Measurements from ENCODE around the gene CACNA1G. TPM values are rescaled to one million over a fixed set of nuclear protein-coding genes. Genes with fewer than 3 reads are reported as not detected.

The CACNA1G gene
- total and polyA plus RNA-seq, 2 donors (not counting 1 experiment from before 2014, with no cell fraction given): 0.08 to 0.99 TPM

DNA sequence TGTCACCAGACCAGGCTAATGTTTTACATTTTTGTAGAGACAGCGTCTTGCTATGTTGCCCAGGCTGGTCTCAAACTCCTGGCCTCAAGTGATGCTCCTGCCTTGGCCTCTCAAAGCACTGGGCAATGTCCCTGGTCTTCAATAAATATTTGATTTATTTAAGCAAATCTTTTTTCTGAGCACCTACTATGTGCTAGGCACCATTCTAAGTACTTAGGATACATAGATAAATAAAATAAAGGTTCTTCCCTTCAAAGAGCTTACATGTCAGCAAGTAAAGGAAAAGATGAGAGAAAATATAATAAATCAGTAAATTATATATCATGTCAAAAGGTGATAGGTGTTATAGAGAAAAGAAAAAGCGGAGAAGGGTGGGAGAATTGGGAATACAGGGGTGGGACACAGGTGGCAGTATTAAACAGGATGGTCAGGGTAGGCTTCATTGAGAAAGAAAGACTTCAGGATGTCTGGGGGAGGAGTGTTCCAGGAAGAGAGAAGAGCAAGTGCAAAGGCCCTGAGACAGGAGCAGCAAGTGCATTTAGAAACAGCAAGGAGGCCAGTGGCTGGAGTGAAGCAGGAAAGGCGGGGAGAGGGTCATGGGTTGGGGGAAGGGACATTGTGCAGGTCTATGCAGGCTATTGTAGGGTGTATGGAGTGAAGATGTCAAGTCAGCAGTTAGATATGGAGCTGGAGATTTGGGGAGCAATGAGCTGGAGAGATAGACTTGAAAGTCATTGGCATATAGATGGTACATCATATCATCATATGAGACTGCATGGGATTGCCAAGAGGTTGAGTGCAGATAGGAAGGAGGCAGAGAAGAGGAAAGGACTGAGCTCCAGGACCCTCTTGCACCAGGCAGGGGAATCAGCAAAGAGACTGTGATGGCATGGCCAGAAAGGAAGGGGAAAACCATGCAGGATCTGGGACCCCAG lies 85.5 kb downstream of the CACNA1G start:
- H3K27ac ChIP-seq (ENCODE audit: insufficient read depth, low read length): no peak overlapping the region
- no peaks in the 10 kb centered on the region for H3K36me3 ChIP-seq (ENCODE audit: control insufficient read depth, insufficient read depth, low read length)
- H2AFZ ChIP-seq (ENCODE audit: low read length): no peak overlapping the region
- no peak for DNase-seq (ENCODE audit: low read depth in 2 of 2)
- no peaks in the 10 kb centered on the region for H4K20me1 ChIP-seq (ENCODE audit: control insufficient read depth, extremely low read depth, insufficient read depth, low read length)
- H3K4me2 ChIP-seq (ENCODE audit: extremely low read depth, insufficient read depth, low read length): no peak overlapping the region
- peaks cover 2% of the 10 kb centered on the region for H3K4me1 ChIP-seq (ENCODE audit: control insufficient read depth, extremely low read depth, insufficient read depth, low read length)
- no peak for TF ChIP-seq CTCF (conservative IDR thresholded peaks at IDR 0.05 in 1 of 2, IDR thresholded peaks at IDR 0.05 in 1 of 2; ENCODE audit: low read depth in 1 of 2, low read length in 2 of 2)
- H3K27me3 ChIP-seq (ENCODE audit: control insufficient read depth, insufficient read depth, low read length): no peaks in the 10 kb centered on the region
- H3K9me3 ChIP-seq (ENCODE audit: control insufficient read depth, insufficient read depth, low read depth, low read length): no peaks in the 10 kb centered on the region
- no peak overlapping the region for H3K9ac ChIP-seq (ENCODE audit: insufficient read depth, low read length)
- no peak overlapping the region for H3K4me3 ChIP-seq (replicated peaks in 1 of 4; ENCODE audit: control extremely low read depth in 1 of 4, insufficient read depth in 1 of 4, low read depth in 3 of 4, low read length in 4 of 4)
- no peaks in the 10 kb centered on the region for H3K79me2 ChIP-seq (ENCODE audit: control insufficient read depth, insufficient read depth, low read length)

- H3K79me2 ChIP-seq (ENCODE audit: control insufficient read depth, insufficient read depth, low read length): no peaks in the 10 kb centered on the region
- no peak overlapping the region for H3K4me2 ChIP-seq (ENCODE audit: extremely low read depth, insufficient read depth, low read length)
- H3K4me3 ChIP-seq (replicated peaks in 1 of 4; ENCODE audit: control extremely low read depth in 1 of 4, insufficient read depth in 1 of 4, low read depth in 3 of 4, low read length in 4 of 4): no peak overlapping the region
- H3K9ac ChIP-seq (ENCODE audit: insufficient read depth, low read length): no peak overlapping the region
- DNase-seq (ENCODE audit: low read depth in 2 of 2): no peak
- no peaks in the 10 kb centered on the region for H3K36me3 ChIP-seq (ENCODE audit: control insufficient read depth, insufficient read depth, low read length)
- H3K27ac ChIP-seq (ENCODE audit: insufficient read depth, low read length): no peak overlapping the region
- no peaks in the 10 kb centered on the region for H3K9me3 ChIP-seq (ENCODE audit: control insufficient read depth, insufficient read depth, low read depth, low read length)
- H2AFZ ChIP-seq (ENCODE audit: low read length): no peak overlapping the region
- no peaks in the 10 kb centered on the region for H3K27me3 ChIP-seq (ENCODE audit: control insufficient read depth, insufficient read depth, low read length)
- TF ChIP-seq EZH2 (IDR thresholded peaks at IDR 0.05; ENCODE audit: low read length, missing control alignments): no peak
- no peak for TF ChIP-seq CTCF (conservative IDR thresholded peaks at IDR 0.05 in 1 of 2, IDR thresholded peaks at IDR 0.05 in 1 of 2; ENCODE audit: low read depth in 1 of 2, low read length in 2 of 2)
- H4K20me1 ChIP-seq (ENCODE audit: control insufficient read depth, extremely low read depth, insufficient read depth, low read length): no peaks in the 10 kb centered on the region
- H3K4me1 ChIP-seq (ENCODE audit: control insufficient read depth, extremely low read depth, insufficient read depth, low read length): no peaks in the 10 kb centered on the region
These were observed 86.7 kb downstream of the CACNA1G start for GRCh38 chr17:50647187-50647586.

GRCh38 chr17:50649042-50649908 lies 88.8 kb downstream of the CACNA1G start:
- Histone ChIP-seq H4K20me1 (ENCODE audit: control insufficient read depth, extremely low read depth, insufficient read depth, low read length) (no peaks in the 10 kb centered on the region), H3K4me2 (ENCODE audit: extremely low read depth, insufficient read depth, low read length) (no peak overlapping the region), H3K79me2 (ENCODE audit: control insufficient read depth, insufficient read depth, low read length) (no peaks in the 10 kb centered on the region), H3K27ac (ENCODE audit: insufficient read depth, low read length) (no peak overlapping the region), H3K9ac (ENCODE audit: insufficient read depth, low read length) (no peak overlapping the region), H3K4me1 (ENCODE audit: control insufficient read depth, extremely low read depth, insufficient read depth, low read length) (no peaks in the 10 kb centered on the region), H3K9me3 (ENCODE audit: control insufficient read depth, insufficient read depth, low read depth, low read length) (no peaks in the 10 kb centered on the region), H3K36me3 (ENCODE audit: control insufficient read depth, insufficient read depth, low read length) (no peaks in the 10 kb centered on the region), H3K27me3 (ENCODE audit: control insufficient read depth, insufficient read depth, low read length) (no peaks in the 10 kb centered on the region), H3K4me3 (replicated peaks in 1 of 4; ENCODE audit: control extremely low read depth in 1 of 4, insufficient read depth in 1 of 4, low read depth in 3 of 4, low read length in 4 of 4) (no peak overlapping the region), H2AFZ (ENCODE audit: low read length) (no peak overlapping the region)
- peak in 1 of 2 donors; percentile 67 for DNase-seq (ENCODE audit: low read depth in 2 of 2)
- TF ChIP-seq CTCF (conservative IDR thresholded peaks at IDR 0.05 in 1 of 2, IDR thresholded peaks at IDR 0.05 in 1 of 2; ENCODE audit: low read depth in 1 of 2, low read length in 2 of 2) (no peak), EZH2 (IDR thresholded peaks at IDR 0.05; ENCODE audit: low read length, missing control alignments) (no peak)

Measured in fibroblast of lung (primary cell).